GM12878 (cell line): Measurements from ENCODE around the gene GARS1. TPM values are rescaled to one million over a fixed set of nuclear protein-coding genes. Genes with fewer than 3 reads are reported as not detected.

Experiments used
- ATAC-seq: fragments of 200-7000 bp; cut with Tn5 transposase; 3 replicates; pipeline ENCODE4 v1.9.1; 2020; ENCODE audit warnings: mild to moderate bottlenecking, moderate library complexity
- BruUV-seq: library from RNA; stranded (reverse); fragments of 400-500 nt; replicated peaks from 2 replicates; lab custom pipeline; 2021; lab: Mats Ljungman, UMichigan
- CTCF ChIA-PET: fragments of 300-600 bp; sonication (Branson Sonifier 250); formaldehyde crosslinking; extraction: SDS; loops from one replicate; lab custom pipeline; 2021; ENCODE audit warnings: inconsistent platforms; lab: Yijun Ruan, JAX
- POLR2A ChIA-PET: fragments of 350-600 bp; formaldehyde crosslinking; extraction: SDS; loops from one replicate; lab custom pipeline; 2021; ENCODE audit warnings: inconsistent platforms; lab: Charles Lee
- RAD21 ChIA-PET: fragments of 300-600 bp; sonication (Branson Sonifier 250); formaldehyde crosslinking; loops from one replicate; lab custom pipeline; 2023; ENCODE audit warnings: antibody characterized with exemption; ENCODE audit not compliant: unreplicated experiment; lab: Charles Lee
- SMC1A ChIA-PET: fragments of 300-600 bp; sonication (Branson Sonifier 250); formaldehyde crosslinking; loops from one replicate; lab custom pipeline; 2023; ENCODE audit not compliant: unreplicated experiment, uncharacterized antibody; lab: Charles Lee
- DNase-seq: peaks from one replicate; pipeline ENCODE4 v3.0.0-alpha.2; 2011; ENCODE audit warnings: low read depth, low spot score
- FAIRE-seq: peaks from 3 replicates; lab custom pipeline; 2011; peaks lifted over from hg19 to GRCh38; lab: Jason Lieb, UNC
- H2AFZ ChIP-seq: 2 replicates; pipeline ENCODE4 v1.6.0; 2011; ENCODE audit warnings: low read depth, low read length, control low read depth; ENCODE audit not compliant: control insufficient read depth
- H3K27ac ChIP-seq: 2 replicates; pipeline ENCODE4 v1.5.1; 2011; ENCODE audit warnings: control low read depth; ENCODE audit not compliant: control insufficient read depth, insufficient read depth
- H3K27me3 ChIP-seq, 2 experiments: replicated peaks in 1 of 2; 2 replicates each; pipeline versions ENCODE4 v1.6.0 to v1.6.1; 2011; ENCODE audit warnings: low read length in 1 of 2; ENCODE audit not compliant: control insufficient read depth in 2 of 2, insufficient read depth in 2 of 2
- H3K36me3 ChIP-seq, 2 experiments: 2 replicates each; pipeline ENCODE4 v1.5.1; 2011; ENCODE audit warnings: low read length in 1 of 2; ENCODE audit not compliant: control insufficient read depth in 2 of 2, insufficient read depth in 2 of 2
- H3K4me1 ChIP-seq: 2 replicates; pipeline ENCODE4 v1.6.1; 2011; ENCODE audit warnings: mild to moderate bottlenecking, low read length, moderate library complexity, mixed read lengths; ENCODE audit not compliant: control insufficient read depth, insufficient read depth
- H3K4me2 ChIP-seq: 2 replicates; pipeline ENCODE4 v1.6.0; 2011; ENCODE audit warnings: control low read depth; ENCODE audit not compliant: control insufficient read depth, insufficient read depth
- H3K4me3 ChIP-seq: fragments of 200-600 bp; sonication (generic); 2 replicates; pipeline ENCODE4 v1.5.1; 2016
- H3K79me2 ChIP-seq: 2 replicates; pipeline ENCODE4 v1.6.0; 2011; ENCODE audit warnings: low read length; ENCODE audit not compliant: control insufficient read depth, insufficient read depth
- H3K9ac ChIP-seq: 2 replicates; pipeline ENCODE4 v1.8.0; 2011; ENCODE audit warnings: low read length, control low read depth, mixed read lengths; ENCODE audit not compliant: control insufficient read depth, insufficient read depth
- H3K9me3 ChIP-seq: replicated peaks from 3 replicates; pipeline ENCODE4 v1.5.1; 2011; ENCODE audit warnings: mild to moderate bottlenecking, low read length; ENCODE audit not compliant: control insufficient read depth, insufficient read depth
- H4K20me1 ChIP-seq: 2 replicates; pipeline ENCODE4 v1.6.0; 2011; ENCODE audit not compliant: control insufficient read depth, insufficient read depth
- CBFB ChIP-seq: IDR thresholded peaks from 2 replicates; pipeline ENCODE4 v1.6.1; 2016; ENCODE audit warnings: antibody characterized with exemption, low read depth
- E2F4 ChIP-seq: IDR thresholded peaks from 2 replicates; pipeline ENCODE4 v1.6.1; 2012; ENCODE audit warnings: low read depth, low read length, improper control_type of control experiment
- IKZF2 ChIP-seq, 2 experiments: fragments of 450-650 bp; IDR thresholded peaks; 2 replicates each; pipeline ENCODE4 v1.6.1; 2017; ENCODE audit warnings: mild to moderate bottlenecking in 2 of 2, moderate library complexity in 2 of 2
- MEF2A ChIP-seq: IDR thresholded peaks from 2 replicates; pipeline ENCODE4 v1.6.1; 2011; ENCODE audit warnings: low read depth, mild to moderate bottlenecking, low read length, moderate library complexity; ENCODE audit not compliant: insufficient read depth
- MLLT1 ChIP-seq: fragments of 450-650 bp; IDR thresholded peaks from 2 replicates; pipeline ENCODE4 v1.6.1; 2016; ENCODE audit warnings: mild to moderate bottlenecking
- NBN ChIP-seq: fragments of 450-650 bp; IDR thresholded peaks from 2 replicates; pipeline ENCODE4 v1.6.1; 2016
- NFIC ChIP-seq: IDR thresholded peaks from 2 replicates; pipeline ENCODE4 v1.6.1; 2012; ENCODE audit warnings: low read depth, mild to moderate bottlenecking, inconsistent platforms, low read length, moderate library complexity
- NRF1 ChIP-seq: conservative IDR thresholded peaks from 2 replicates; pipeline ENCODE4 v1.6.1; 2011; ENCODE audit warnings: mild to moderate bottlenecking, low read depth, low read length, improper control_type of control experiment
- RB1 ChIP-seq: fragments of 450-650 bp; formaldehyde crosslinking; IDR thresholded peaks from 2 replicates; pipeline ENCODE4 v1.6.1; 2017; ENCODE audit warnings: mild to moderate bottlenecking, borderline replicate concordance
- RUNX3 ChIP-seq: IDR thresholded peaks from 2 replicates; pipeline ENCODE4 v1.6.1; 2012; ENCODE audit warnings: low read length, inconsistent platforms
- SPI1 ChIP-seq: IDR thresholded peaks from 2 replicates; pipeline ENCODE4 v1.6.1; 2011; ENCODE audit warnings: low read depth, mild to moderate bottlenecking, low read length, moderate library complexity, borderline replicate concordance; ENCODE audit not compliant: insufficient read depth
- STAT3 ChIP-seq: IDR thresholded peaks from 2 replicates; pipeline ENCODE4 v1.6.1; 2011; ENCODE audit warnings: low read depth, low read length, improper control_type of control experiment
- YY1 ChIP-seq: IDR thresholded peaks from 2 replicates; pipeline ENCODE4 v1.6.1; 2011; ENCODE audit warnings: low read depth, mild to moderate bottlenecking, low read length
- ZNF217 ChIP-seq: fragments of 450-650 bp; IDR thresholded peaks from 2 replicates; pipeline ENCODE4 v1.6.1; 2017; ENCODE audit warnings: antibody characterized with exemption, mild to moderate bottlenecking
- WGBS: methylation state at CpG from one replicate; pipeline ENCODE4 v1.1.6; 2016; ENCODE audit warnings: low lambda C conversion rate; ENCODE audit not compliant: insufficient replicate concordance, insufficient coverage; ENCODE audit errors: missing lambda C conversion rate; 5-methylcytosine and 5-hydroxymethylcytosine counted together
- in situ Hi-C: fragments of 300-500 bp; cut with MboI; formaldehyde crosslinking; loops from 9 replicates; pipeline ENCODE4 v1.14.3; 2018; ENCODE audit warnings: mixed read lengths
- intact Hi-C: fragments of 100-400 bp; cut with micrococcal nuclease; formaldehyde crosslinking; loops from one replicate; pipeline ENCODE4 v1.14.2; 2022; ENCODE audit not compliant: unreplicated experiment
- polyA plus RNA-seq, 11 experiments: library from polyadenylated mRNA; depleted of rRNA in 4 of 11; unstranded in 6 of 11; stranded (reverse) in 5 of 11; fragments of >200 nt; fragmentation: Nextera tagmentation in 4 of 11; fragmentation: Illumina TruSeq in 1 of 11; extraction: Ambion mirVana in 4 of 11; extraction: Trizol in 1 of 11; gene quantifications; 1 replicate in 1 of 11; 2 replicates in 10 of 11; pipeline versions ENCODE4 v1.2.1 to v1.2.3, GENCODE V29; 2011 to 2016; ENCODE audit warnings: inconsistent platforms in 2 of 11, missing spikeins in 2 of 11, low read depth in 1 of 11
- total RNA-seq, 4 experiments: library from RNA; depleted of rRNA in 3 of 4; stranded (reverse); fragments of >200 nt in 3 of 4; fragmentation: Illumina TruSeq in 1 of 4; extraction: Trizol in 1 of 4; gene quantifications; 2 replicates each; pipeline versions ENCODE4 v1.2.1 to v1.2.3, GENCODE V29; 2013 to 2021

GARS1 gene
- total and polyA plus RNA-seq, 10 of the 15 experiments (the other 5 are each of a cell fraction or from before 2014, with no cell fraction given), result 120 to 361 (median 187) TPM

GRCh38 chr7:30594048-30594539, 584 bp upstream of the GARS1 start:
- FAIRE-seq (no peak), ATAC-seq (peak; percentile 67), DNase-seq (peak; percentile 23)
- Histone ChIP-seq H4K20me1 (no peaks in the 10 kb centered on the region), H2AFZ (peak overlapping the region; percentile 93), H3K4me2 (peak overlapping the region; percentile 85), H3K27me3 (no peaks in the 10 kb centered on the region), H3K36me3 (no peaks in the 10 kb centered on the region), H3K4me3 (peak overlapping the region; percentile 96), H3K27ac (peak overlapping the region; percentile 85), H3K9me3 (no peaks in the 10 kb centered on the region), H3K4me1 (peaks cover 7% of the 10 kb centered on the region; the same call in 1 of the 2 replicates), H3K79me2 (peaks cover 68% of the 10 kb centered on the region), H3K9ac (peak overlapping the region; percentile 93)
- ChIA-PET RAD21 (no interaction called here), SMC1A (interaction anchor here (0.8 to 2.0 kb wide), 3 partner anchors 17 to 92 kb away, joined by 3 to 8 read pairs (median 3); no protein-coding TSS in a partner anchor), POLR2A (interaction anchor here (1.3 kb wide), 1 partner anchor 14 kb away, joined by 3 read pairs; no protein-coding TSS in a partner anchor), CTCF (interaction anchor here (0.6 to 0.8 kb wide), 2 partner anchors 30 to 46 kb away, joined by 3 read pairs; no protein-coding TSS in a partner anchor)
- 1% methylated on average over 12 of the region's 12 CpGs for WGBS
- in situ Hi-C loops, result no loop called here
- 0 out of 2 replicates have a peak, but pooled peaks have one; percentile 28 for TF ChIP-seq NFIC
- TF ChIP-seq NRF1, result 0 out of 2 replicates have a peak, but pooled peaks have one; percentile 6
- TF ChIP-seq RUNX3, result peak; percentile 78
- TF ChIP-seq SPI1, result peak; percentile 40; the same call in 1 of the 2 replicates
- no peak for TF ChIP-seq STAT3
- peak; percentile 59; the same call in 1 of the 2 replicates for TF ChIP-seq MLLT1
- no peak for TF ChIP-seq RB1
- TF ChIP-seq ZNF217, result no peak
- peak; percentile 35; the same call in 1 of the 2 replicates for TF ChIP-seq YY1
- TF ChIP-seq E2F4, result 0 out of 2 replicates have a peak, but pooled peaks have one; percentile 7
- peak; percentile 0 to 4; a peak in 1 of 4 replicates for TF ChIP-seq IKZF2 (IDR thresholded peaks at IDR 0.05)
- peak; percentile 9; the same call in 1 of the 2 replicates for TF ChIP-seq NBN
- TF ChIP-seq MEF2A, result no peak
- TF ChIP-seq CBFB, result peak; percentile 67; the same call in 1 of the 2 replicates
- intact Hi-C loops, result no loop called here
- TSS peak; percentile 91 for BruUV-seq
